Lung (tissue), 12 donors: ENCODE results near the gene PEX1. TPM values are rescaled to one million over a fixed set of nuclear protein-coding genes. Genes with fewer than 3 reads are reported as not detected.

ENCODE experiments used
- ATAC-seq: fragments of 200-7000 bp; cut with Tn5 transposase; one replicate; pipeline ENCODE4 v1.9.1; 2020; ENCODE audit warnings: moderate number of reproducible peaks; ENCODE audit not compliant: insufficient read depth, low FRiP score
- DNase-seq, 3 donors: peaks; one replicate each; pipeline ENCODE4 v3.0.0-alpha.2; 2013 to 2017
- H3K27ac ChIP-seq, 2 donors: one replicate each; pipeline ENCODE4 v1.5.1; 2013; ENCODE audit warnings: mild to moderate bottlenecking in 2 of 2, moderate library complexity in 2 of 2, control low read depth in 1 of 2, inconsistent platforms in 1 of 2, low read depth in 1 of 2, low read length in 1 of 2
- H3K27me3 ChIP-seq, 3 donors: one replicate each; pipeline ENCODE4 v1.5.1; 2013; ENCODE audit warnings: low read length in 2 of 3; ENCODE audit not compliant: control insufficient read depth in 3 of 3, insufficient read depth in 3 of 3
- H3K36me3 ChIP-seq, 4 donors: one replicate each; pipeline ENCODE4 v1.5.1; 2013; ENCODE audit warnings: low read length in 4 of 4, mild to moderate bottlenecking in 1 of 4, moderate library complexity in 1 of 4; ENCODE audit not compliant: control insufficient read depth in 4 of 4, insufficient read depth in 4 of 4
- H3K4me1 ChIP-seq, 5 donors: one replicate each; pipeline ENCODE4 v1.5.1; 2013; ENCODE audit warnings: low read length in 5 of 5, mild to moderate bottlenecking in 2 of 5, moderate library complexity in 1 of 5; ENCODE audit not compliant: control insufficient read depth in 5 of 5, insufficient read depth in 5 of 5
- H3K4me3 ChIP-seq: one replicate; pipeline ENCODE4 v1.5.1; 2013; ENCODE audit warnings: mild to moderate bottlenecking, control low read depth, moderate library complexity
- H3K9ac ChIP-seq, 2 donors: one replicate each; pipeline ENCODE4 v1.5.1; 2013; ENCODE audit warnings: low read length in 2 of 2, control low read depth in 1 of 2; ENCODE audit not compliant: insufficient read depth in 1 of 2
- H3K9me3 ChIP-seq, 4 donors: one replicate each; pipeline ENCODE4 v1.5.1; 2013; ENCODE audit warnings: low read length in 3 of 4, mild to moderate bottlenecking in 1 of 4, moderate library complexity in 1 of 4; ENCODE audit not compliant: control insufficient read depth in 4 of 4, insufficient read depth in 3 of 4
- CTCF ChIP-seq: IDR thresholded peaks from 2 replicates; pipeline ENCODE4 v1.5.1; 2012; ENCODE audit warnings: mild to moderate bottlenecking; ENCODE audit errors: control extremely low read depth, extremely low read depth
- WGBS, 2 donors: extraction: QIAGEN DNeasy Blood & Tissue Kit; methylation state at CpG; one replicate each; pipeline ENCODE4 v1.1.7; 2013; 5-methylcytosine and 5-hydroxymethylcytosine counted together
- polyA plus RNA-seq, 2 donors: library from polyadenylated mRNA; stranded (reverse); fragments of 200-250 nt; gene quantifications; one replicate each; pipeline ENCODE4 v1.2.1, GENCODE V29; 2013
- total RNA-seq, 2 donors: library from RNA; depleted of rRNA in 1 of 2; stranded (reverse); fragments of >200 nt in 1 of 2; gene quantifications; one replicate each; pipeline ENCODE4 v1.2.1, GENCODE V29; 2014 to 2021
- donor health status: control.
- donor health status: control.
- donor health status: Bipolar disorder and iron deficiency.
- donor health status: healthy.
- donor health status: DM: yes; HTN: yes; CAD: no.

The PEX1 gene
- total and polyA plus RNA-seq, 4 donors, result 7.2 to 52.7 (median 13.8) TPM

GRCh38 chr7:92504563-92504962, 23.8 kb downstream of the PEX1 start:
- H3K36me3 ChIP-seq, result peaks cover 9 to 27% (median 24%) of the 10 kb centered on the region in 4 donors
- no peaks in the 10 kb centered on the region for H3K4me1 ChIP-seq
- 92 to 97% methylated on average over 3 of the region's 3 CpGs for WGBS, 2 donors

GRCh38 chr7:92503767-92504166, 24.6 kb downstream of the PEX1 start:
- H3K36me3 ChIP-seq, result peaks cover 11 to 33% (median 25%) of the 10 kb centered on the region in 4 donors
- H3K9ac ChIP-seq, result no peak overlapping the region
- WGBS, 2 donors, result 94% methylated on average over 2 of the region's 2 CpGs
- no peaks in the 10 kb centered on the region for H3K4me1 ChIP-seq
- no peaks in the 10 kb centered on the region for H3K27me3 ChIP-seq
- no peak overlapping the region for H3K4me3 ChIP-seq
- no peak for TF ChIP-seq CTCF
- no peak for ATAC-seq
- DNase-seq, result no peak
- peaks cover 0 to 2% (median 0%) of the 10 kb centered on the region in 4 donors for H3K9me3 ChIP-seq
- no peak overlapping the region for H3K27ac ChIP-seq

More at GRCh38 chr7:92504563-92504962, 23.8 kb downstream of the PEX1 start:
- H3K27me3 ChIP-seq, result no peaks in the 10 kb centered on the region
- no peak overlapping the region for H3K9ac ChIP-seq
- no peak for TF ChIP-seq CTCF
- no peak for DNase-seq
- no peak overlapping the region for H3K27ac ChIP-seq
- peaks cover 0 to 2% (median 0%) of the 10 kb centered on the region in 4 donors for H3K9me3 ChIP-seq
- ATAC-seq, result no peak
- H3K4me3 ChIP-seq, result no peak overlapping the region

- WGBS, 2 donors, result 89 to 95% methylated on average over 2 of the region's 2 CpGs
- ATAC-seq, result no peak
- H3K4me3 ChIP-seq, result no peak overlapping the region
- H3K9me3 ChIP-seq, result peaks cover 0 to 2% (median 0%) of the 10 kb centered on the region in 4 donors
- TF ChIP-seq CTCF, result no peak
- no peak overlapping the region for H3K27ac ChIP-seq
- no peaks in the 10 kb centered on the region for H3K27me3 ChIP-seq
- H3K9ac ChIP-seq, result no peak overlapping the region
- DNase-seq, result no peak
- H3K4me1 ChIP-seq, result no peaks in the 10 kb centered on the region
- H3K36me3 ChIP-seq, result peaks cover 19 to 41% (median 26%) of the 10 kb centered on the region in 4 donors
Observed at GRCh38 chr7:92498557-92498956, 29.8 kb downstream of the PEX1 start.

- ATAC-seq (no peak), DNase-seq (no peak)
- Histone ChIP-seq H3K36me3 (peaks cover 17 to 36% (median 28%) of the 10 kb centered on the region in 4 donors), H3K4me3 (no peak overlapping the region), H3K27ac (no peak overlapping the region), H3K9ac (no peak overlapping the region), H3K4me1 (no peaks in the 10 kb centered on the region), H3K9me3 (peaks cover 0 to 2% (median 0%) of the 10 kb centered on the region in 4 donors), H3K27me3 (no peaks in the 10 kb centered on the region)
- TF ChIP-seq CTCF, result no peak
- 91 to 98% methylated on average over 2 of the region's 2 CpGs for WGBS, 2 donors
Observed at GRCh38 chr7:92496876-92497275, 31.4 kb downstream of the PEX1 start.
